Umbilical cord (tissue), 2 donors: ENCODE measurements around the gene LAPTM5. TPM values are rescaled to one million over a fixed set of nuclear protein-coding genes. Genes with fewer than 3 reads are reported as not detected.

ENCODE experiments used
- DNase-seq: peaks from one replicate; pipeline ENCODE4 v3.0.0-alpha.2; 2015; ENCODE audit warnings: low spot score
- total RNA-seq: library from RNA; depleted of rRNA; stranded (reverse); fragments of >200 nt; gene quantifications from one replicate; pipeline ENCODE4 v1.2.3, GENCODE V29; 2014; ENCODE audit warnings: low replicate concordance; ENCODE audit not compliant: insufficient read depth

The LAPTM5 gene
- total RNA-seq, 1 donor from 2014 or later, result 14.4 TPM

DNA sequence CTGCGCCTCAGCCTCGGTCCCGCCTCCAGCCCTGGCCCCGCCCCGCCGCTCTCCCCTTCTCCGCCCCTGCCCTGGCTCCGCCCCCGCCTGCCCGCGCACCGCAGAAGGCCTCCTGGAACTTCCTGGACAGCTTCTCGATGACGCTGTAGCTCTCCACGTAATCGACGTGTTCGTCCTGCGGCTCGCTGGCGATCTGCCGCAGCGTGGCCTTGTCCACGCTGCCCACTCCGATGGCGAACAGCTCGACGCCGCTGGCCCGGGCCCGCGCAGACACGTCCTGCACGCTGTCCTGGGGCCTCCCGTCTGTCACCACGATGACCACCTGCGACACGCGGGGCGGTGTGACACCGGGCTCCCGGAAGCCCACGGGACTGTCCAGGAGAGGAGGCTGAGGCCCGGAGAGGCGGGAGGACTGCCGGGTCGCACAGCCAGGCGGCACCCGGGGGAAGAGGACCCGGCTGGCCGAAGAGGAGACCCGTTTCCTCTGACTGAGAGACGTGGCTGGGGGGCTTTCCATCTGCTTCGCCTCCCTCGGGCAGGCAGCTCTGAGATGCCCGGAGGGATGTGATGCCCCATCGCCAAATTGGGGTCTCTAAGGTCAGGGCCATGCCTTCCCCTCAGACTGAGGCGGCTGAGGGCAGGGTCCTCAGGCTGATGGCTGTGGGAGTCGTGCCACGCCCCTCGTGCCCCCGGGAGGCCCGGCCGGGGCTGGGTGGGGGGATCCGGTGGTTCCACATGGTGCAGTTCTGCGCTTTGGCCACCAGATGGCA lies 38.8 kb downstream of the LAPTM5 start:
- DNase-seq, result peak; percentile 99

DNA sequence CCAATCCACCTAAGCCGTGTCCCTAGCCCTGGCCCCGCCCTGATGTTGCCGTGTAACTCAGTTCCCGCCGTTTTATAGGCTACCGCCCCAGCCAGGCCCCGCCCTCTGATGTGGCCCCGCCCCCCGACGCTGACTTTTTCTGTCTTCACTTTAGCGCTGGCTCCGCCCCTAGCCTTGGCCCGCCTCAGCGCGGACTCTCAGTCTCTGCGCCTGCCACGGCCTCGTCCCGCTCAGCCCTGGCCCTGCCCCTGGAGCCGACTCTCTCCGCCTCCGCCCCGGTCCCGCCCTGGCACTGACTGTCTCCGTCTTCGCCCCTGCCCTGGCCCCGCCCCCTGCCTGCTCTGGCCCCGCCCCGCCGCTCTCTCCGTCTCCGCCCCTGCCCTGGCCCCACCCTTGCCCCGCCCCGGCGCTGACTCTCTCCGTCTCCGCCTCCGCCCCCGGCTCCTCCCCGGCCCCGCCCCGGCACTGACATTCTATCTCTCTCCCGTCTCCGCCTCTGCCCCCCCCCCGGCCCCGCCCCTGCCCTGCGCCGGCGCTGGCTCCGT lies 39.4 kb downstream of the LAPTM5 start:
- peak; percentile 99 for DNase-seq

- no peak for DNase-seq
These were observed 40.9 kb downstream of the LAPTM5 start for GRCh38 chr1:30716646-30717045.

- no peak for DNase-seq
These were observed 41.7 kb downstream of the LAPTM5 start for GRCh38 chr1:30715886-30716285.

DNA sequence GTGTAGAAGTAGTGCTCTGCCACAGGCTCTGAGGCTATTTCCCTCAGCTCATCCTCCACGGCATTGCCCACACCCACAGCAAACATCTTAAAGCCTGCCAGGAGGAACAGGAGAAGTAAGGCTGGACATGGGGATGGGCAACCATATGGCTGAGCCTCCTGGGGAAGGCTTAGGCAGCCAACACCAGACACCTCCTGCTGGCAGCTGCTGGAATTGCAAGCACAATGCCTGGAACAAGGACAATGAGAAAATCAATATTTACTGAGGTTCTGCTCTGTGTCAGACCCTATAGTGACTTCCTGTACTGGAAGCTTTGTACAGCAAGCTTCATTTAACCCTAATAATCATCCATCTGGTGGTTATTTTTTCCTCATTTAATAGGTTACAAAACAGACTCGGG lies 42.4 kb downstream of the LAPTM5 start:
- DNase-seq, result no peak

DNA sequence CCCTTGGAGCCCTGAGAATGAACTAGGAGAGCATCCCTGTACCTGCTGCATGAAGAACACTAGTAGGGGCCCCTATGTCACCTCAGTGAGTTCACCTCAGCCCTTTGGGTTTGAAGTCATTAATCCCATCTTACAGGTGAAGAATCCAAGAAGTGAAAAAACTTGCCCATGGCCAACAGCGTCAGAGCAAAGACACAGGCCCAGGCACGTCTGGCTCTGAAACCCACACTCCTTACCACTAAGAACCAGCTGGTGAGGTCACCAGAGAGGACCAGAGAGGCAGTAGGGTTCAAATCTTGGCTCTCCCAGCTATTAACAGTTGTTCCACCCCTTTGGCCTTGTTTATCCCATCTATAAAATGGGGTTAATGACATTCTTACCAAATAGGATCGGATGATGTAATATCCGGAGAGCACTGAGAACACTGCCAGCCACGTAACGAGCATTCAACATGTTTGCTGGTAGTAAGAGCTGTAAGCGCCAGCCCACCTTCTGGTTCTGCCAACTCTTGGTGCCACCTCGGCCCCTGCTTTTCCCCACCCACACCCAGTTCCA lies 43.0 kb downstream of the LAPTM5 start:
- no peak for DNase-seq

- DNase-seq, result no peak
These were observed 43.5 kb downstream of the LAPTM5 start for GRCh38 chr1:30714025-30714424.

GRCh38 chr1:30713311-30713710 lies 44.3 kb downstream of the LAPTM5 start:
- DNase-seq, result no peak

GRCh38 chr1:30712583-30712982 lies 45.0 kb downstream of the LAPTM5 start:
- no peak for DNase-seq

DNA sequence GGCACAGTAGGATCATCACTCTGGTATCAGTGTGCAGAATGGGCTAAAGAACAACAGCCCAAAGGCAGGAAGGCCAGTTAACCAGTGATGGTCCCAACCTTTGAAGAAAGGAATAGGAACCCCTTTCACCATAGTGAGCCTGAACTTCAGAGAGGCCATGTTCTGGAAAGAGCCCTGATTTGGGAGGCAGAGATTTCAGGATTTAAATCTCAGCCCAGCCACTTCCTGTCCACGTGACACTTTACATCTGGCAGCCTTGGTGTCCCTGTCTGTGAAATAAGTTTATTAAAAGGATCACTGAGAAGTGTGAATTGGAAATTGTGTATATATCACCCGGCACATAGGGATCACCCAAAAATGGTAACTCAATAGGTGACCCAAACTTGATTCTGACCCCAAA lies 47.2 kb downstream of the LAPTM5 start:
- no peak for DNase-seq

GRCh38 chr1:30708361-30708728 lies 49.2 kb downstream of the LAPTM5 start:
- DNase-seq, result no peak

- DNase-seq, result peak; percentile 67
These were observed 49.9 kb downstream of the LAPTM5 start for GRCh38 chr1:30707412-30708360.

DNA sequence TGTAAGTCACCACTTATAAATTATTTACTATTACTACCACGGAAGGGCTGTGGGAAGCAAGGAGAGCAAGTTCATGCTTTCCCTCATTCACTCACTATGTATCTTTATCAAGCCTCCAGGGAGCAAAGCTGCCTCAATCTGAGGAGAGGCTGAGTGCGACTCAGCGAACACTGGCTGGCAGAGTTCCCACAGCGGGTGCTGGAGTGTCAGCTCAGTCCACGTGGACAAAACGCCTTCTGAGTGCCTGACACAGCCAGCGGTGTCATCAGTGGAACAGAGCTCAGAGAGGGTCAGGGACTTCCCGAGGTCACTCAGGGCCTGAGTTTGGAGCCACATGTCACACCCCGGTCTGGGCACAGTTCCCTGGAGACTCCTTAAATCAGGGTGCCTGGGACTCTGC lies 51.0 kb downstream of the LAPTM5 start:
- DNase-seq, result no peak

DNA sequence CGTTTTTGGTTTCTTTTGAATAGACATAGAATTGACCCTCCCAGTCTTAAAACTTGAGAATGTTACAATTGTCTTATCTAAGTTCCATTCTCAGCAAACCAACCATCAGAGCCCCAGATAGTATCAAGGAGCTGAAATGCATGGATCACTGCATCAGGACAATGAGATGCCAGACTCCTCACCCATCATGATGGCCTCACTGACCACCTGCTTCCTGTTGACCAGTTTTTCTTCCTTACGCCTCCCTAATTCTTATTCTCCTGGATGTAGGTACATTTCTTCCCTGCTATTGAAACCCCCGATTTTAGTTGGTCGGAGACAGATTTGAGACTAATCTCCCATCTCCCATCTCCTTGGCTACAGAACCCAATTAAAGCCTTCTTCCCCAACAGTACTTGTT lies 51.9 kb downstream of the LAPTM5 start:
- no peak for DNase-seq

DNA sequence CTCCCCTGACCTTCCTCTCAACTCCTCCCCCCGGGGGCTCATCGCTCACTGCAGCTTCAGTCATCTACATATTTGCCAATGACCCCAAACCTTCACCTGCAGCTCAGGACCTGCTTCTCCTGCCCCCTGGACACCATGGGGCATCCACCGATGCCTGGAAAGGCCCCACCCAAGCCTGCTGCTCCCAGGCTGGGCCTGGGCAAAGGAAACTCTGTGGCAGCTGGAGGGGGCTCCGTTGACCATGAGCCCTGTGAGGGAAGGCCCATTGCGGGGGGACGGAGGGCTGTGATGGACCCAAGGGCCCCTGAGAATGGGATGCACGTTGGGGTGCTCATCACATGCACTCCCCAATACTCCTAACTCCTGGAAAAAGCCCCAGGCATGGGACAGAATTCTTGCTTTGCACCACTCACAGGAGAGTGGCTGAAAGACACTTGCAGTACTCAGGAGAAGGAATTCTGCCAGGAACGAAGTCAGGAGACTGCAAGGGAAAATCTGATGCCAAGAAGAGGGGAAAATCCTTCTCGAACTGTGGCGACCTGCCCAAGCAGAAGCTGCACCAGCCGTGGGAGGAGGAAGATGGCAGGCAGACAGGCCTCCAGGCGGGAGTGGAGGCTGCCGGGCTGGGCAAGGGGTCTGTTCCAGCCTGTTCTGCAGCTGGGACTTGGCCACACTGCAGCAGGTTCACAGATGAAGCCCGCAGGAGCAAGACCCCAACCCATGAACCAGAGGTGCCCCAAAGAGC lies 52.6 kb downstream of the LAPTM5 start:
- no peak for DNase-seq

- peak; percentile 54 for DNase-seq
These were observed 53.3 kb downstream of the LAPTM5 start for GRCh38 chr1:30704271-30704670.

DNA sequence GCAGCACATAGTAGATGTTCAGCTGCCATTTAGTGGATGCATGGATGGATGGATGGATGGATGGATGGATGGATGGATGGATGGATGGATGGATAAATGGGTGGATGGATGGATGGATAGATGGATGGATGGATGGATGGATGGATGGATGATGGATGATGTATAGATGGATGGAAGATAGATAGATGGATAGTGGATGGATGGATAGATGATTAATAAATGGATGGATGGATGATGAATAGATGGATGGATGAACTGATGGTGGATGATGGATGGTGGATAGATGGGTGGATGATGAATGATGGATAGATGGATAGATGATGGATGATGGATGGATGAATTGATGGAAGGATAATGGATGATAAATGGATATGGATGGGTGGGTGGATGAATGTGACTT lies 54.8 kb downstream of the LAPTM5 start:
- no peak for DNase-seq

- DNase-seq, result no peak
These were observed 56.3 kb downstream of the LAPTM5 start for GRCh38 chr1:30701258-30701633.

- peak; percentile 69 for DNase-seq
These were observed 56.9 kb downstream of the LAPTM5 start for GRCh38 chr1:30700528-30701257.

- DNase-seq, result no peak
These were observed 57.8 kb downstream of the LAPTM5 start for GRCh38 chr1:30699762-30700161.
